ENCODE measurements around the gene MALT1.
A peak's percentile ranks its signal among the peaks of the same experiment; 100 is the strongest.
"Not testable (repeated sequence)": the region's sequence is repeated elsewhere in the genome, so short reads cannot be mapped to it uniquely, and the experiment has no call there.

Gene MALT1

DNA sequence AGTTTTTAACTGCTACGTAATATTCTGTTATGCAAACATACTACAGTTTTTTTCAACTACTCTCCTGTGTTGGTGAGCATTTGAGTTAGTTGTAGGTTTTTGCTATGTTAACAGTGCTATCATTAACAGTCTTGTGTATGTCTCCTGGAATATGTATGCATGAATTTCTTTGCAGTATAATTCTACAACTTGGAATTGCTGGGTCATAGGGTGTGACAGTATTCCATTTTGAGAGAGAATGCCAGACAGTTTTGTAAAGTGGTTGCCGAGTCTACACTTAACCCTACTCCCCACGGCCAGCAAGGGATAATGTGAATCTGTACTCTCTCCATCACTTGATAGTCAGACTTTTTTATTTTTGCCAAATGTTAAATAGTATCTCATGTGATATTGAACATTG, 67.1 kb downstream of the MALT1 start:
- DNase-seq, result no peak

DNA sequence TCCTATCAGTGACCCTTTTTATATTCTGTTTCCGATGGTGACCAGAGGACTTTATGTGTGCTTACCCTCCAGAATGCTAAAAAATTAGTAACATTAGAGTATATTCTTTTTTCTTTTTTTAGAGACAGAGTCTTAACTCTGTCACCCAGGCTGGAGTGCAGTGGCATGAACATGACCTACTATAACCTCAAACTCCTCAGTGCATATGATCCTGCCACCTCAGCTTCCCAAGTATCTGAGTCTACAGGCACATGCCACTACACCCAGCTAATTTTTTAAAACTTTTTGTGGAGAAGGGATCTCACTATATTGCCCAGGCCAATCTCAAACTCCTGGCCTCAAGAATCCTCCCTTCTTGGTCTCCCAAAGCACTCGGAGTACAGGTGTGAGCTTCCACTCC, 74.6 kb downstream of the MALT1 start:
- DNase-seq, result no peak

DNA sequence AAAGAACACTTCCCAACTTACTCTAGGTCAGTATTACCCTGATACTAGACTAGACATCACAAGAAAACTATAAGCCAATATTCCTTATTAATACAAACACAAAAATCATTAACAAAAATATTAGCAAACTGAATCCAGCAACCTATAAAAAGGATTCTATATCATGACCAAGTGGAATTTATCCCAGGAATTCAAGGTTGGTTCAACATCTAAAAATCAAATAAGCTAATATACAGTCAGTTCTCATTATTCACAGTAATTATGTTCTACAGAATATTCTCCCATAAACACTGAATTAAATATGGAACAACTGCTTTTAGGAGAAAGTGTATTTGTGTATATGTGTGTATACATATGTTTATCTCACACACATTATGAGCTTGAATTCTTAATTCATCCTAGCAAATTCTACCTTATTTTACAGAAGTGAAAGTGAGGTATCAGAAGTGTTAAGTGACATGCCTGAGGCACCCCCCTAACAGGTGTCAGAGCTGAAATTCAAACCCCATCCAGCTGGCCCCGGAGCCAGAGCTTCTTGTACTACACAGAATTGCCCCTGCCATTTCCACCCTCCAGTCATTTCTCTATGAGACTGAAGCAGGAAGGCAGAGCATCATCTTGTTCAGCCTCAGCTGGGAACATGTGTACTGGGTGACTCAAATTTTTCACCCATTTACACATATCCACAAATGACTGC, 77.8 kb downstream of the MALT1 start:
- no peak for DNase-seq

DNA sequence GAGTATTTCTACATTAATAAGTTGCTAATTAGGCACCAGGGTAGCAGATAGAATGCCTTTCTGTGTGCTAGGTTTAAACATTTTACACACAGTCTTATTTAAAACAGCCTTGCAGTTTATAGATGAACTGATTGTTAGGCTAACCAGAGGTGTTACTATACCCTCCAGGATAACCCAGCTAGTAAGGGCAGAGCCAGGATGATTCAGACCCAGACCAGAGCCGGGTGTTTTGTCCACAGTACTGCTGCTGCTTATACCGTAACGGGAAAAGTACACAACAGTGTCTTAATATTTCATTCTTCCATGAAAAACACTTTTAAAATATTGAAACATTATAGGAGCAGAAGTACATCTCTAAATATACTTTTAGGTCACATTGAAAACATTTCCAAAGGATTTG, 82.7 kb downstream of the MALT1 start:
- no peak for DNase-seq

DNA sequence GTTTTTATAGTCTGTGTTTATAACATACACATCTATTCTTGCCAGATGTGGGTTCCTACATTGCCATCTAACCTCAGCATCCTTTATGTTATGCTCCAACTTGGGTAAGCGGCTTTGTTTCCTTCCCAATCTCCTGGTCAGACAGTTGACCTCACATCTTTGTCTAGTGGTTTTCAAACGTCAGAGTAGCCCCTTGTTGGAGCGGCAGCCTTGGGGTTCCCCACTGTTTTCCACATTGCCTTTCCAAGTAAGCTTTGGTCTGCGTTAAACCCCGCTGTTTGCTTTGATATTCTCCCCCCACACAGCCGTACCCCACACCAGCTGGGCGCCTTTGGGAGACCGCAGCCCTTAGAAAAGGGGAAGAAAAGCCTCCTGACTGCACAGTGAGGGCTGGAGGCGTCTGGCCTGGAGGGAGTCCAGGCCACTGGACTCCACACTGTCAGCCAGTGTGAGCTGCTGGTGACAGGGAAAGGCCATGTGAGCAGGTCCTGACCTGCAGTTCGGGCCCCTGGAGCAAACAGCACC, 83.3 kb downstream of the MALT1 start:
- DNase-seq, result no peak

DNA sequence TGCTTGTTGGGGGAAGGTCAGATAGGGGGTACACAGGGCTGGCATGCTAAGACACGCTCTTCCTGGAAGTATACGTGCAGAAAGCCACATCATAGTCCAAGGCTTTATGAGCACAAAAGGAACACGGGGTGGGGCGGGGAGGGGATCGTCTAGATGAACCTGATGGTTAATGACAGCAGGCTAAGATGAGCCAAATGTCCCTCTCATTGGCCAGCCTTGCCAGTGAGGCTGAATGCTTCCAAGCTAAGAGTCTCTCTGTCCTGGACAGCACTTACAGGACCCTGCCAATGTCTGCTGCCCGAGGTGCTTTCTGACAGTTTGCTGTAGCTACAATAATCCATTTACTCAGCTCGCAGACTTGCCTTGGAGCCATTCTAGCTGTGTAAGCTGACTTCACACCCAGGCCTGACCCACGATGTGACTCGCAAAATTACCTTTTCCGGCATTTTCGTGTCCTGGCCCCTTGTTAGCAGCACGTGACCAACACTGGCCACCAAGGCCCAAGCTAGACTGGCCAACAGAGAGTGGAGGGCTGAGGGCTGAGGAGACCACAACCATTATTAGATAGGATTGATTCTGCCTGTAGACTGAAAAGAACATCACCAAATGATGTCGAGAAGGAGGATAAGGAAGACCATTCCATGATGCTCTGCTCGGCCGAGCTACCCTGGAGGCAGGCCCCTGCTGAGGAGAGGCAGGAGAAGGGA, 84.2 kb downstream of the MALT1 start:
- peak; percentile 26 to 34 for DNase-seq

DNA sequence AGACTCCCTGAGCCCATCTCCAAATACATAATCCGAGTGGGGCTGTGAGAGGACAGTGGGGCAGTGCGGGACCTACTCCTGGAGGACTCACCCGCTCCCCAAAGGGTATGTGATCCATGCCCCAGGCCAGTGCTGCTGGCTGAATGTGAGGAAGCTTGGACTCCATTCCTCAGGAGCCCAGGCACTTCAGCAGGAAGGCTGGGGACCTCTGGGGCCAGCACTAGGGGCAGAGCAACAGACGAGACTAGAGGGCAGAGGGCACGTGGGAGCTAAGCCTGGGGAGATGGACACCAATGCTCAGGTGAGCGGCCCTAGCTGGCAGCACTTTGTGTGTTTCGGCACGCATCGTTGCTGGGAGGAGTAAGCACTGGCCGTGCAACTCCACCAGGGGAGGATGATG, 84.9 kb downstream of the MALT1 start:
- DNase-seq, result no peak

DNA sequence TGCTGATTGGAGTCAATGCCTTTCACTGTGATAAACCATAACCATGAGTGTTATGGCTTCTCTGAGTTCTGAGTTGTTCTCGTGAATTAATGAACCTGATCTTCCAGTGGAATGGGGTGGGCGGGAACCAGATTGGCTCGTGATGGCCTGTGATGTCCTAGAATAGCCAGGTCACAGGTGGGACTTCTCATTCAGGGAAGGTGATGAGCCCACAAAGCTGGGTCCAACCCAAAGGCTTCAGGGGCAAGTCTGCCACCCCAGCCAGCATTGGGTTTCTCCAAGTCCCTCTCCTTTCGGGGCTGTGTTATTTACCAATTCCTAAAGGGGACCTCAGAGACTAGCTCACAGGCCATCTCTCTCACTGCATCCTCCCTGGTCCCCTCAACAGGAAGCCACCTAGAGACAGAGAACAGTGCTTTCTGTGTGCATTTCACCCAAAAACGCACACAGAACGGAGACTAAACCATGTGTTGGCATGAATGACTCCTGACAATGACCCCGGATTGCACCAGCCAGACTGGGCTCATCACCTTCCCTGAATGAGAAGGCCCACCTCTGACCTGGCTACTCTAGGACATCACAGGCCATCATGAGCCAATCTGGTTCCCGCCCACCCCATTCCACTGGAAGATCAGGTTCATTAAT, 85.5 kb downstream of the MALT1 start:
- DNase-seq, result no peak

DNA sequence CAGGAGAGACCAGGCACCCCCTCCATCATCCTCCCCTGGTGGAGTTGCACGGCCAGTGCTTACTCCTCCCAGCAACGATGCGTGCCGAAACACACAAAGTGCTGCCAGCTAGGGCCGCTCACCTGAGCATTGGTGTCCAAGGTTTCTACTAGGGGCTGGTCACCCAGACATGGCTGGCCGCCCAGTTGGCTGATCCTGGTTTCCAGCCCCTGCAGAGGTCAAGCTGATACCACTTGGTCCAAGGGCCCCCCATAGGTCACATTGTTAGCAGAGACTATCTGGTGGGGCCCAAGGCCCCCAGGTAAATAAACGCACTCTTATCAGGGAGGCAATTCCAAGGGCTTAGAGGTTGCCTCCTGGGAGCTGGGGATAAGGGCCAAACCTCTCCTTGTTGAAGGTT, 86.1 kb downstream of the MALT1 start:
- not testable (repeated sequence) for DNase-seq

DNA sequence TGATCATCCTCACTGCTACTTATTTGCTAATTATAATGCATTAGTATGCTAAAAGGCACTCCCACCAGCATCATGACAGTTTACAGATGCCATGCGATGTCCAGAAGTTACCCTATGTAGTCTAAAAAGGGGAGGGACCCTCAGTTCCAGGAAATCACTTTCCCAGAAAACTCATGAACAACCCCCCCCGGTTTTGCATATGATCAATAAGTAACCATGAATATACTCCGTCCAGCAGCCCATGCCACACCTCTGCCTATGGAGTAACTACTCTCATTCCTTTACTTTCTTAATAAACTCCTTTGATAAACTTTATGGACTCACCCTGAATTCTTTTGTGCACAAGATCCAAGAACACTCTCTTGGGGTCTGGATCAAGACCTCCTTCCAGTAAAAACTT, 86.8 kb downstream of the MALT1 start:
- no peak for DNase-seq

DNA sequence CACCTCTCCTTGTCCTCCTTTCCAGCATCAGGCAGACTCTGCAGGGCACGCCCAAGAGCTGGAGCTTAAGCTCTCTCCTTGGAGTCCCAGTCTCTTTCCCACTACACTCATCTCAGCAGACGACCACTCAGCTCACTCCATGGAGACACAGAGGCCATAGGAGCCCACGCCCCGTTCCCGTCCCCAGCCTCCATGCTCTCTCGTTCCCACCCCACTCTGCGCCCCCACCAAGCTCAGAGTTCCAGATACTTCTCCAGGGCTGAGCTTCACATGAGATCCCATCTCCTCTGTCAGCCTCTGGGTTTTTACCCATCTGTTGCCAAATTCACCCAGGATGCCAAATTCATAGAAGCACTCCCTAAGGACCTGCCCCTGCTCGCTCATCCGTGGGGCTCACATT, 87.3 kb downstream of the MALT1 start:
- no peak for DNase-seq

DNA sequence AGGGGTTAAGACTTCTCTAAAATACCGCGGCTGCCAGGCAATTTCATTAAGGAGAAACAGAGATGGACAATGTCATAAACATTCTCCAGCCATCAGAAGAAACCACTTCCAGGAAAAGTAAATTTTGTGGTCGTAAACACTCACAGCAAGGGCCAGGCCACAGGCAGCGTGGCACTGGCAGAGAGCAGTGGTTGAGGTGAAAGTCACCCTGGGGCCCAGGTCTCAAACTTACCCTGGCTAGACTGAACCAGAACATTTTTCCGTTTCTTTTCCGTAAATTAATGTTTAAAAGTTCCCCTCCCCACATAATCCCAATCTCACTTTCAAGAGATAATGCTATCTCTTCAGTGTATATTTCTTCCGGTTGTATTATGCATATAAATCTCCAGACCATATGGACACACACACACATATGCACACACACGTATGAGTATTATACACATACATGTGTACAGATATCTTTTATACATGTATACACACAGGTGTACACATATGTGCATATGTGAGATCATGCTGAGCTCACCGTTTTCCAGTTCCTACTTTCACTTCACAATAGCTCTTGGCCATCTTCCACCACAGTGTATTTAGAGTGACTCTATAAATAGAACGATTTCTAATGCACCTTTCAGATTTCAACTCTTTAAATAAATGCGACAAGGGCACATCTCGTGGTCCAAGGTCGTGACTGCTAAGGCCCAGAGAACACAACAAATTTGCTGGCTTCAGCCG, 90.1 kb downstream of the MALT1 start:
- no peak for DNase-seq

DNA sequence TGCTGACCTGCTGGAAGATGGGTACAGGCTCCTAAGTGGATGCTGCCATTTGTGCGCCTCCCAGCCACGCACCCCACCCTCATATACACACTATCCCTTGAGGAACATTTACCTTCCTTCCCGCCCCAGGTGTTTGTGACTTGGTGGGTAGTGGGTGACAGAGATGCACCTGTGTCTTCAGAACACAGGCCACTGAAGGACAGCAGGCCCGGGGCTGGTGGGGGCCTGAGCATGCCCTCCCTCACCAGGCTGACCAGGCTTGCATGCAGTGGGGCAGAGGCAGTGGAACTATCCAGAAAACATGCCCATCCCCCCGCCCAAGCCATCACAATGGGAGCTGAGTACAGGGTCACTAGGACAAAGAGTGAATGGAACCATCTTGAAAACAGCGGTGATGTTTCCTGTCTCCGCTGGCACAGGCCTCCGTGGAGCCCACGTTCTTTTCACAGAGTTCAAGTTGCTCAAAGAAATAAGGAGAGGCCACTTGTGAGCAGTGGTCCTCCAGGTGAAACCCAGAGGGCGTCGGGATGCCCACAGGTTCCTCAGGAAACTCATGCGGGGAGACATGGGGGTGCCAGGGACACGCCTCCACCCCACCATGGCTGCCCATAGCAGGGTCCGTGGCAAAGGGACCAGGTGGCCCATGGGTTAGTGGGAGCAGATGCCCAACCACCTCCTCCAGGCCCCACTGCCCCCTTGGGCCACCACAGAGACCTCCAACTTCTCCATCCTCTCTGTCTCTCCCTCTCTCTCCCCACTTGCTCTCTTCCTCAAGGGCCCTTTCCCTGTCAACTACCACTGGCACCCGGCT, 90.9 kb downstream of the MALT1 start:
- DNase-seq, result no peak

DNA sequence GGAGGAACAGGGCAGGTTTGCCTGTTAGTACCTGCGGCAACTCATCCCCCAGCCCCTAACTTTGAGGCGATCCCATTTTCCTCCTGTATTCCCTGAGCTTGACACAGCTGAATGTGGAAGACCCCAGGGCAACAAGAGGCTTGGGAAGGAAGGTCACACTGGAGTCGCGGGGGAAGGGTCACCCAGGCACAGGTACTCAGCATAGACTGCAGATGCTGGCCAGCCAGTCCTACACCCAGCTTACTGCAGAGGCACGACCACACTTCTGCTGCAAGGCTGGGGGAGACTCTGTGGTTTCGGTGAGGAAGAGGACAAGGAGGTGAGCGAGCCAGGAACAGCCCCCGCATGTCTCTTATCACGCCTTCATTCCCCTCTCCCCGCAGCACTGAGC, 91.5 kb downstream of the MALT1 start:
- no peak for DNase-seq

DNA sequence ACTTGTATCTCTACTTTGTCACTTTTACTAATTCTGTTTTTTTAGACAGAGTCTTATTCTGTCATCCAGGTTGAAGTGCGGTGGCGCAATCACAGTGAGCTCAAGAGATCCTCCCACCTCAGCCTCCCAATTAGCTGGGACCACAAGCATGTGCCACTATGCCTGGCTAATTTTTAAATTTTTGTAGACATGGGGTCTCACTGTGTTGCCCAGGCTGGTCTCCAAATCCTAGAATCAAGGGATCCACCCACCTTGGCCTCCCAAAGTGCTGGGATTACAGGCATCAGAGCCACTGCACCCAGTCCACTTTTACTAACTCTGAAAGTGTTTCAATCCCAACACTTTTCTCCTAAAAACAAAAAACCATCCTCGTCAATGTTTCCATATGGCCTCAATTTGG, 94.9 kb downstream of the MALT1 start:
- DNase-seq, result no peak

DNA sequence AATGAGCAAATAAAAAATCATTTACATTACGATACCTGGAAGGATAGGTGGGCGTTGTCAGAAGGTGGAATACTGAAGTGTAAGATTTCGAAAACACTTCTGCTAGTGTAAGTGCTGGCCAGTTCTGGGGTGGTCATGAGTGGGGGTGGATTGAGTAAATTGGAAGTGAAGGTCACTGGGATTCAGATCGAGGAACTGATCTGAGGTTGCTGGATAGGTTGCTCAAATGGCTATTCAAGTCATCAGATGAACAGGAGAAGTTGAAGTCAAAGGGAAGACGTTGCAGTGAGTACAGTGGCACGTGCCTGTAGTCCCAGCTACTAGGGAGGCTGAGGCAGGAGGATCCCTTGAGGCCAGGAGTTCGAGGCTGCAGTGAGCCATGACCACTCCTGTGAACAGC, 95.7 kb downstream of the MALT1 start:
- DNase-seq, result no peak

DNA sequence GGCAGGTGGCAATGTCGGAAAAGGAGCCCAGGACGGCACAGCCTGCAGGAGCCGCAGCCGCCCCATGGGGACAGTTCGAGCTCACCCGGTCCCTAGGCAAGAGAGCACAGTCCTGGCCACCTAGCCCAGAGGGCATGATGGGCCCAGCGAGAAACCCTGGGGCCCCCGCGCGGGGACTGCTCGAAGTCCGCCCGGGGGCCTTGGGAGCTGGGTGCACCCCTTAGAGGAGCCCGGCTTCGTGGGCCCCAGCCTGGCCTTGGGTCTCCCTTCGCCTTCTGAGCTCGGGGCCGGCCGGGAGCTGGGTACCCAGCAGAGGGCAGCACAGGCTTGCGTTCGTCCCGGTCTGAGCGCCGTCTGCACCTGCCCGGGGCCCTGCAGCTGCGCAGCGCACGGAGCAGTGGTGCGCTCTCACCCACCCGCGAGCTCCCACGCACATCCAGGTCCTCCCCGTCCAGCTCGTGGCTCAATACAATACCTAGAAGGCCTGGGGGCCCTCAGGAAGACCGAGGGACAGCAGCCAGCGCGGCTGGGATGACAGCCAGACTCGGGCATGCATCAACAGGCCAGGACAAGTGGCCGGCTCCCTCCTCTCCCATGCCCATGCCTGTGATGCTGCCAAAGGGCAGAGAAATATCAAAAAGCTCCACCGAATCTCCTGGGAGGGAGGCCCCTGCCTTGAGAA, 97.2 kb downstream of the MALT1 start:
- DNase-seq, result peak; percentile 78 to 82

DNA sequence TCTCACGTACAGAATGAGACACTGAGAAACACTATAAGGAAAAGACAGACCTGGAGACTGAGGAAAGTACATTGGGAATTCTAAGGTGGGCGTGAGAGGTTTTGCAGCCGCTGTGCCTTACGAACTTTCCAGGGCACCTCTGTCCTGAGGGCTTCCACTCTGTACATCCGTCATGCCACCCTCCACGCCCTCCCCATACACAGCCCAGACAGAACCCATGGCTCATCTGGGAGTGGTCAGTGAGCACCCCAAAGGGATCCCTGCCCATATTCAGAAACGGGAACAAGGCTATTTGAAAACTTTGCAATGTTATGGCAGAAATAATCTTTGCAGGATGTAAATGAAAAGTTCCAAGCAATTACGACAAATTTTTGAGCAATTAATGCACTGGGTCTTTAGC, 98.1 kb downstream of the MALT1 start:
- no peak for DNase-seq

DNA sequence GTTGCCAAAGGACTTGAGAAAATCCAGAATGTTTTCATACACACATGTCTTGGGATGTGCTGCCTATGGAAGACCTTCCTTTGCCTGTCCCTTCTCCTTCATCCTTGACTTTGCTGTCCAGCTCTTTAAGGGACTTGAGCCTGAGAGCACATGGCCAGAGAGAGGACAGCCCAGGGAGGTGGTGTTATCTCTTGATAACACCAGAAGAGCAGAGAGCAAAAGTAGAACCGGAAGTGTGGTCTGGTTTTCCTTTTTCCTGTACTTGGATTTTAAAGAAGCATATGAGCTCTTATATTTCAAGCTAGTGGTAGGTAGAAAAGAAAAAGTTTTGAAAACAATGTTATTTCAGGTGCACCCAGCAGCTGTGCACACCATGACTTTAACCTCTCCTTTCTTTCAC, 99.3 kb downstream of the MALT1 start:
- DNase-seq, result no peak

DNA sequence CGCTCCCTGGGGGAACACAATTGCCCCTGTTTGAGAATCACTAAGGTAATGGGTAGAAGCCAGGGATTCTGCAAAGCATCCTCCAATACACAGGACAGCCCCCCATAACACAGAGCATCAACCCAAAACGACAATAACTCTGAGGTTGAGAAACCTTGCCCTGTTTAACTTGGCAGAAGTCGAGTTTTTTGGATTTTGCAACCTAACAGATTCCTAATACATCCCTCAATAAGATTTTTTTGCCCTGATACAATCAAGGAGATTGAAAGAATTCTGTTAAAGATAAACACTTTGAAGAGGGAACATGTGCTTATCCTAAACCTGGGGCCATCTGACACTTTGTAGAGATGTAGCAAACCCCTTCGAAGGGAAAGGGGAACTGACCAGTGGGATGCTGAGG, 100.9 kb downstream of the MALT1 start:
- no peak for DNase-seq

DNA sequence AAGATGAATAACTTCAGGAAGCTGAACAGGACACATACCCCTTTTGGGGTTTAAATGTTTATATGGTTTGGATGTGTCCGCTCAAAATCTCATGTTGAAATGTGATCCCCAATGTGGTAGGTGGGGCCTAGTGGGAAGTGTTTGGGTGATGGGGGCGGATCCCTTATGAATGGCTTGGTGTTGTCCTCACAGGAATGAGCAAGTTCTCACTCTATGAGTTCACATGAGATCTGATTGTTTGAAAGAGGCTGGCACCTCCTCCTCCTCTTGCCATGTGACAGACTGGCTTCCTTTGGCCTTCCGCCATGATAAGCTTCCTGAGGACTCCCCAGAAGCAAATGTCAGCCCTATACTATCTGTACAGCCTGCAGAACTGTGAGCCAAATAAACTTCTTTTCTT, 104.8 kb downstream of the MALT1 start:
- no peak for DNase-seq

DNA sequence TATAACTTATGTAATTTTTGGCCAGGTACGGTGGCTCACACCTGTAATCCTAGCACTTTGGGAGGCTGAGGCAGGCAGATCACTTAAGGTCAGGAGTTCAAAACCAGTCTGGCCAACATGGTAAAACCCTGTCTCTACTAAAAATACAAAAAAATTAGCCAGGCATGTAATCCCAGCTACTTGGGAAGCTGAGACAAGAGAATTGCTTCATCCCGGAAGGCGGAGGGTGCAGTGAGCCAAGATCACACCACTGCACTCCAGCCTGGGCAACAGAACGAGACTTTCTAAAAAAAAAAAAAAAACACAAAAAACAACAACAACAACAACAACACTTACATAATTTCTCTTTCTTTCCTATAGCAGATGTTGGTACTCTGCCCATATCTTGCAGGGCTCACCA, 105.3 kb downstream of the MALT1 start:
- not testable (repeated sequence) for DNase-seq
